BE2C (cell line): Measurements from ENCODE around the gene MEG3.
A peak's percentile ranks its signal among the peaks of the same experiment; 100 is the strongest.

ENCODE experiments used
- DNase-seq: peaks from one replicate; pipeline ENCODE4 v3.0.0-alpha.2; 2020
- H3K27me3 ChIP-seq: fragments of 250-450 bp; sonication (Bioruptor Pico); 2 replicates; pipeline ENCODE4 v1.5.1; 2020; ENCODE audit warnings: mild to moderate bottlenecking
- H3K36me3 ChIP-seq: fragments of 250-450 bp; sonication (Bioruptor Pico); 2 replicates; pipeline ENCODE4 v1.5.1; 2020; ENCODE audit warnings: mild to moderate bottlenecking
- H3K4me1 ChIP-seq: fragments of 250-450 bp; sonication (Bioruptor Pico); 2 replicates; pipeline ENCODE4 v1.5.1; 2020
- H3K4me3 ChIP-seq: 2 replicates; pipeline ENCODE4 v1.5.1; 2011; ENCODE audit warnings: low read depth, low read length
- H3K9me3 ChIP-seq: fragments of 250-450 bp; sonication (Bioruptor Pico); 2 replicates; pipeline ENCODE4 v1.5.1; 2020
- CTCF ChIP-seq: IDR thresholded peaks from 2 replicates; pipeline ENCODE4 v1.5.1; 2012; ENCODE audit warnings: mild to moderate bottlenecking, low read depth, low read length

MEG3 gene

GRCh38 chr14:100893760-100894159 is 67.8 kb downstream of the MEG3 start:
- DNase-seq: no peak
- Histone ChIP-seq H3K4me3 (no peak overlapping the region), H3K4me1 (peaks cover 7% of the 10 kb centered on the region), H3K9me3 (no peaks in the 10 kb centered on the region), H3K27me3 (no peaks in the 10 kb centered on the region), H3K36me3 (peaks cover 70% of the 10 kb centered on the region)
- no peak for TF ChIP-seq CTCF

GRCh38 chr14:100894416-100894815 is 68.5 kb downstream of the MEG3 start:
- TF ChIP-seq CTCF: no peak
- H3K4me3 ChIP-seq: no peak overlapping the region
- DNase-seq: peak; percentile 6
- peaks cover 71% of the 10 kb centered on the region for H3K36me3 ChIP-seq
- no peaks in the 10 kb centered on the region for H3K9me3 ChIP-seq
- H3K27me3 ChIP-seq: no peaks in the 10 kb centered on the region
- peaks cover 12% of the 10 kb centered on the region for H3K4me1 ChIP-seq

GRCh38 chr14:100895411-100895810 is 69.5 kb downstream of the MEG3 start:
- H3K4me1 ChIP-seq: peaks cover 18% of the 10 kb centered on the region
- no peak for TF ChIP-seq CTCF
- H3K27me3 ChIP-seq: no peaks in the 10 kb centered on the region
- H3K9me3 ChIP-seq: no peaks in the 10 kb centered on the region
- peaks cover 77% of the 10 kb centered on the region for H3K36me3 ChIP-seq
- no peak overlapping the region for H3K4me3 ChIP-seq
- DNase-seq: no peak

- no peak overlapping the region for H3K4me3 ChIP-seq
- peaks cover 19% of the 10 kb centered on the region for H3K4me1 ChIP-seq
- peaks cover 77% of the 10 kb centered on the region for H3K36me3 ChIP-seq
- H3K9me3 ChIP-seq: no peaks in the 10 kb centered on the region
- no peak for TF ChIP-seq CTCF
- H3K27me3 ChIP-seq: no peaks in the 10 kb centered on the region
- peak; percentile 13 for DNase-seq
Observed at GRCh38 chr14:100896369-100897060, 70.6 kb downstream of the MEG3 start.

- no peaks in the 10 kb centered on the region for H3K27me3 ChIP-seq
- H3K9me3 ChIP-seq: no peaks in the 10 kb centered on the region
- H3K4me1 ChIP-seq: peaks cover 19% of the 10 kb centered on the region
- peaks cover 77% of the 10 kb centered on the region for H3K36me3 ChIP-seq
- TF ChIP-seq CTCF: no peak
- no peak overlapping the region for H3K4me3 ChIP-seq
- peak; percentile 4 for DNase-seq
Observed at GRCh38 chr14:100898465-100898864, 72.5 kb downstream of the MEG3 start.
